ENCODE data around the gene DAD1. TPM values are rescaled to one million over a fixed set of nuclear protein-coding genes. Genes with fewer than 3 reads are reported as not detected.

Gene DAD1
- total RNA-seq, 1 donor from 2014 or later = 155 TPM

GRCh38 chr14:22580625-22581024, 8.4 kb downstream of the DAD1 start:
- no peak for DNase-seq (ENCODE audit: low read depth, low spot score)
- Mint-ChIP-seq H3K4me3 (no peak overlapping the region), H3K27me3 (ENCODE audit: low read depth) (no peaks in the 10 kb centered on the region), H3K27ac (ENCODE audit: unreplicated experiment) (no peak overlapping the region), H3K36me3 (ENCODE audit: low read depth) (no peaks in the 10 kb centered on the region), H3K4me1 (peaks cover 17% of the 10 kb centered on the region), H3K9me3 (no peaks in the 10 kb centered on the region)
- no peak for TF ChIP-seq CTCF (conservative IDR thresholded peaks at IDR 0.05)

- H3K36me3 Mint-ChIP-seq (ENCODE audit: low read depth) = peaks cover under 1% of the 10 kb centered on the region
- peaks cover 14% of the 10 kb centered on the region for H3K4me1 Mint-ChIP-seq
- no peak overlapping the region for H3K4me3 Mint-ChIP-seq
- no peaks in the 10 kb centered on the region for H3K27me3 Mint-ChIP-seq (ENCODE audit: low read depth)
- TF ChIP-seq CTCF (conservative IDR thresholded peaks at IDR 0.05) = no peak
- no peak overlapping the region for H3K27ac Mint-ChIP-seq (ENCODE audit: unreplicated experiment)
- DNase-seq (ENCODE audit: low read depth, low spot score) = no peak
- no peaks in the 10 kb centered on the region for H3K9me3 Mint-ChIP-seq
Observed at GRCh38 chr14:22579881-22580280, 9.1 kb downstream of the DAD1 start.

- Mint-ChIP-seq H3K27ac (ENCODE audit: unreplicated experiment) (no peak overlapping the region), H3K36me3 (ENCODE audit: low read depth) (peaks cover 5% of the 10 kb centered on the region)
- no peak for DNase-seq (ENCODE audit: low read depth, low spot score)
Observed at GRCh38 chr14:22579236-22579635, 9.8 kb downstream of the DAD1 start.

GRCh38 chr14:22577334-22577908, 11.6 kb downstream of the DAD1 start:
- H3K9me3 Mint-ChIP-seq = no peaks in the 10 kb centered on the region
- no peak overlapping the region for H3K27ac Mint-ChIP-seq (ENCODE audit: unreplicated experiment)
- no peaks in the 10 kb centered on the region for H3K27me3 Mint-ChIP-seq (ENCODE audit: low read depth)
- H3K36me3 Mint-ChIP-seq (ENCODE audit: low read depth) = peaks cover 5% of the 10 kb centered on the region
- no peak overlapping the region for H3K4me3 Mint-ChIP-seq
- H3K4me1 Mint-ChIP-seq = peaks cover 14% of the 10 kb centered on the region
- no peak for TF ChIP-seq CTCF (conservative IDR thresholded peaks at IDR 0.05)
- no peak for DNase-seq (ENCODE audit: low read depth, low spot score)

More at GRCh38 chr14:22579236-22579635, 9.8 kb downstream of the DAD1 start:
- Mint-ChIP-seq H3K9me3 (no peaks in the 10 kb centered on the region), H3K4me1 (peaks cover 14% of the 10 kb centered on the region), H3K4me3 (no peak overlapping the region), H3K27me3 (ENCODE audit: low read depth) (no peaks in the 10 kb centered on the region)
- no peak for TF ChIP-seq CTCF (conservative IDR thresholded peaks at IDR 0.05)

- DNase-seq (ENCODE audit: low read depth, low spot score) = no peak
- H3K27me3 Mint-ChIP-seq (ENCODE audit: low read depth) = no peaks in the 10 kb centered on the region
- no peak overlapping the region for H3K27ac Mint-ChIP-seq (ENCODE audit: unreplicated experiment)
- H3K4me1 Mint-ChIP-seq = peaks cover 7% of the 10 kb centered on the region
- H3K36me3 Mint-ChIP-seq (ENCODE audit: low read depth) = peaks cover 5% of the 10 kb centered on the region
- no peak for TF ChIP-seq CTCF (conservative IDR thresholded peaks at IDR 0.05)
- H3K4me3 Mint-ChIP-seq = no peak overlapping the region
- H3K9me3 Mint-ChIP-seq = no peaks in the 10 kb centered on the region
Observed at GRCh38 chr14:22573804-22574203, 15.2 kb downstream of the DAD1 start.
